ENCODE measurements around the gene ASPHD2. TPM values are rescaled to one million over a fixed set of nuclear protein-coding genes. Genes with fewer than 3 reads are reported as not detected.

ASPHD2 gene
- total RNA-seq, 3 donors from 2014 or later: 2.7 to 3.7 (median 3.5) TPM

DNA sequence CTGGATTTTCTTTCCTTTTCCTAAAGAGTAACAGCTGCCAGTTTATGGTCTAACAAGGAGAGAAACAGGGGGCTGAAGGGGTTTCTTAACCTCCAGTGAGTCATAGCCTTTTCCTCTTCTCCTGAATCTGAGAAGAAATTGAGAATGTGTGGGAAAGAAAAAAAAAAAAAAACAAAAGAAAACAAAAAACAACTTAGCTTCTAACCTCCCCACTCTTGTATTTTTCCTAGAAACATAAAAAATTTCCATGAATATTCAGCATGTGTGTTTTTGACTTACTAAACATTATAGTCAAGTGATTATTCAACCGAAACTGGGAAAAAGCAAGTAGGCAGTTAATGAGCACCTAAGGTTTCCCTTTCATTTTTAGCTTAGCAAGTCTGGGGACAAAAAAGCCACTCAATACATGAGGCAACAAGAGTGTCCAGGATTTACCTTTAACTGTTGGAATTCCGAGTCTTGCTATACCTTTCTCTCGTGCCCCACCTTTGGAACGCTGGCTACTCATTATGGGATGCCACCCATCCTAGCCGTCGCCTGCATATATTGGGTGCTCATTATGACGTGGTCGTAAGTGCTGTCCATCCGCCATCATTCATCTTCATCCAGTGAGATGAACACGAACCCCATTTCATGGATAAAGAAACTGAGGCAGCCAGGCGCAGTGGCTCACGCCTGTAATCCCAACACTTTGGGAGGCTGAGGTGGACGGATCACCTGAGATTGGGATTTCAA, 2.4 kb downstream of the ASPHD2 start:
- no peak for DNase-seq
- H3K36me3 ChIP-seq (ENCODE audit: low read depth): no peaks in the 10 kb centered on the region
- intact Hi-C loops (cut with DNase I, micrococcal nuclease): no loop called here

DNA sequence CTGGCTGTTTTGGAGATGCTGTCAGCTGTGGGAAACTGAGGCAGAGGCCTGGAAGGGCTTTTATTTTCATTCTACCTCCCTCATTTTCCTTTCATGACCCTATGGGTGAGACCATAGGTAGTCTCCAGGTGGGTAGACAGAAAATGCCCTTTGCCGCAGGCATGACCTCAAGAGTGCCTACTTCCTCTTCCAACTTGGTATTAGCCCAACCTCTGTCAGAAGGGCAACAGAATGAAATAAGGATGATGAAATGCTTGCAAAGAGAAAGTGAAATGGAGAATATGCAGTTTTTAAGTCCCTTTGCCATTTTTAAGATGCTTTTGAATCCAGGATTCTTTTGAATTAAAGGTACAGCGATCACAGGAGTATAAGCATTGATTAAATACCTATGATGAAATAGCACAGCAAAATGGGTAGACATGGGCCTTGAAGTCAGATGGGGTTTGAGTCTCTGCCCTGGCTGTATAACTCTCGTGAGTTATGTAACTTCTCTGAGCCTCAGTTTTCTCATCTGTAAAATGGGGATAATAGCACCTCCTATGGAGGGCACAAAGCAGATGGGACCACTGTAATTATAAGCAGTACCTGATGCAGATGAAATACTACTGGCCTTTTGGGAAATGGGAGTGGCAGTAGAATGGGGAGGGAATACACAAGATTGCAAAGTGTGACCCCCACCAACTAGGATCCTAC, 3.7 kb downstream of the ASPHD2 start:
- TF ChIP-seq, protein P1, sequence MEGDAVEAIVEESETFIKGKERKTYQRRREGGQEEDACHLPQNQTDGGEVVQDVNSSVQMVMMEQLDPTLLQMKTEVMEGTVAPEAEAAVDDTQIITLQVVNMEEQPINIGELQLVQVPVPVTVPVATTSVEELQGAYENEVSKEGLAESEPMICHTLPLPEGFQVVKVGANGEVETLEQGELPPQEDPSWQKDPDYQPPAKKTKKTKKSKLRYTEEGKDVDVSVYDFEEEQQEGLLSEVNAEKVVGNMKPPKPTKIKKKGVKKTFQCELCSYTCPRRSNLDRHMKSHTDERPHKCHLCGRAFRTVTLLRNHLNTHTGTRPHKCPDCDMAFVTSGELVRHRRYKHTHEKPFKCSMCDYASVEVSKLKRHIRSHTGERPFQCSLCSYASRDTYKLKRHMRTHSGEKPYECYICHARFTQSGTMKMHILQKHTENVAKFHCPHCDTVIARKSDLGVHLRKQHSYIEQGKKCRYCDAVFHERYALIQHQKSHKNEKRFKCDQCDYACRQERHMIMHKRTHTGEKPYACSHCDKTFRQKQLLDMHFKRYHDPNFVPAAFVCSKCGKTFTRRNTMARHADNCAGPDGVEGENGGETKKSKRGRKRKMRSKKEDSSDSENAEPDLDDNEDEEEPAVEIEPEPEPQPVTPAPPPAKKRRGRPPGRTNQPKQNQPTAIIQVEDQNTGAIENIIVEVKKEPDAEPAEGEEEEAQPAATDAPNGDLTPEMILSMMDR (IDR thresholded peaks at IDR 0.05): no peak
- no peak overlapping the region for H3K4me3 ChIP-seq
- H3K4me1 ChIP-seq (ENCODE audit: low read depth): peaks cover 29% of the 10 kb centered on the region
- no peaks in the 10 kb centered on the region for H3K9me3 ChIP-seq
- intact Hi-C loops (cut with DNase I, micrococcal nuclease): no loop called here
- ATAC-seq: no peak
- no peaks in the 10 kb centered on the region for H3K36me3 ChIP-seq (ENCODE audit: low read depth)
- DNase-seq: no peak

More for the DNA sequence above, 2.4 kb downstream of the ASPHD2 start:
- H3K4me1 ChIP-seq (ENCODE audit: low read depth): peaks cover 15% of the 10 kb centered on the region
- H3K9me3 ChIP-seq: no peaks in the 10 kb centered on the region
- TF ChIP-seq, protein P1 (IDR thresholded peaks at IDR 0.05): no peak
- ATAC-seq: no peak
- H3K4me3 ChIP-seq: no peak overlapping the region

DNA sequence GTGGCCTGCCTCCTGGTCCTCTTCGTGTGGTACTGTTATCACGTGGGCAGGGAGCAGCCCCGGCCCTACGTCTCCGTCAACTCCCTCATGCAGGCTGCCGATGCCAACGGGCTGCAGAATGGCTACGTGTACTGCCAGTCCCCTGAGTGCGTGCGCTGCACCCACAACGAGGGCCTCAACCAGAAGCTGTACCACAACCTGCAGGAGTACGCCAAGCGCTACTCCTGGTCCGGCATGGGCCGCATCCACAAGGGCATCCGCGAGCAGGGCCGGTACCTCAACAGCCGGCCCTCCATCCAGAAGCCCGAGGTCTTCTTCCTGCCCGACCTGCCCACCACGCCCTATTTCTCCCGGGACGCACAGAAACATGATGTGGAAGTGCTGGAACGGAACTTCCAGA, 4.7 kb downstream of the ASPHD2 start:
- Histone ChIP-seq H3K36me3 (ENCODE audit: low read depth) (no peaks in the 10 kb centered on the region), H3K9me3 (no peaks in the 10 kb centered on the region), H3K4me3 (no peak overlapping the region), H3K4me1 (ENCODE audit: low read depth) (peaks cover 30% of the 10 kb centered on the region)
- TF ChIP-seq, protein P1 (IDR thresholded peaks at IDR 0.05): no peak
- intact Hi-C loops (cut with DNase I, micrococcal nuclease): no loop called here
- DNase-seq (no peak), ATAC-seq (no peak)

DNA sequence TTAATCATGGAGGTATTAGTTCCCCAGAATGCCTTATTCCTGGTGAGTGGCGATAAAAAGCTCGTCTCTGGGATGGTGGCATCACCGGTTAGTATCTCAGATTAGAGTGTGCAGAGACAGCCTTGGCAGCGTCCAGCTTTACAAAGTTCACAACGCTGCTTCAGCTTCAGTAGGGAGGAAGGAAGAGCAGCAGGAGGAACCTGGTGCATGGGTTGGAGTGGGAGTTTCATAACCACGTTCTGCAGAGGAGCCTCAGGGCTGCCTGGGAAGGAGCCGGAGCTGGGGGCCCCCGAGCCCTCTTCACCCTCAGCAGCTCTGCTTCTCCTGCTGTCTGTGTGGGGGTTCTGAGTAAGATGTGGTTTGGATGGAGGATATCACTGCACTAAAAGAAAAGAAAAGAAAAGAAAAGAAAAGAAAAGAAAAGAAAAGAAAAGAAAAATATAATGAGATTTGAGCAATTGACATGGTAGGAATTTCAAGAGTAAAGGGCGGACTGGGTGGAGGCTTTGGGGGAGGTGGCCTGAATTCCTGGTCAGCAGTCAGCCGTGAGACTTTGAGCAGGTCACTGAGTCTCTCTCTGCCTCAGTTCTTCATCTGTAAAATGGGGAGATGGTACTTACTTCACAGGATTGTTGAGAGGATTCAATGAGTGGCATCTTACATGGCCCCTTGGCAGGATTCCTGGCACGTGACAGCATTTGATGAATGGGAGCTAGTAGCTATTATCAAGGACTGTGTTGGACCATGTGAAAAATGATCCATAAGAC, 6.5 kb downstream of the ASPHD2 start:
- intact Hi-C loops (cut with DNase I, micrococcal nuclease): no loop called here
- no peaks in the 10 kb centered on the region for H3K9me3 ChIP-seq
- H3K4me1 ChIP-seq (ENCODE audit: low read depth): peaks cover 22% of the 10 kb centered on the region
- H3K36me3 ChIP-seq (ENCODE audit: low read depth): no peaks in the 10 kb centered on the region
- no peak overlapping the region for H3K4me3 ChIP-seq
- no peak for ATAC-seq
- peak in 1 of 3 donors; percentile 31 for DNase-seq
- TF ChIP-seq, protein P1 (IDR thresholded peaks at IDR 0.05): no peak

DNA sequence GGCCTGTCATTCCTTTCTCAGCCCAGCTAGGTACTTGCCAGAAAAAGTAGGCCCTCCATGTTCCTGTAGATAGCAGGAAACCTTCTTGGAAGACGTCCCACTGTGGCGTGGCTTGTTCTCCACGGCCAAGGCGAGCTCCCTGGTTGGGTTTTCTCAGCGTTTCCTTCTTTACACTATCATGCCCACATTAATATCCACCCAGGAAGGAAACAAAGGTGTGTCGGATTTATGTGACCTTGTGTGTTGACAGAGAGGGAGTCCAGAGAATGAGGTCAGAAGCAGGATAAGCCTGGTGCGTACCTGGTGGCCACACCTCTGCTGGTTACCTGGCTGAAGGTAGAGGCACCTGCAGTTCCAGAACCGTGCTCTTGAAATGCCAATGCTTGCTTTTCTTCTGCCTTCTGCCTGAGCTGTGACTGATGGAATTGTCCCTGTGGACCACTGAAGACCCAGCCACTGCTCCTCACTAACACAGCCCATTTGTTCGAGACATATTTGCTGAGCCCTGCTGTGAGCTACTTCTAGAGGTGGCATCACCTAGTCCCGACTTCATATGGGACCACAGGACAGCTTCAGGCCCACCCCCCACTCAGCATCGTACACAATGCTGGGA, 7.9 kb downstream of the ASPHD2 start:
- DNase-seq (peak; percentile 72 to 84 (median 80)), ATAC-seq (peak; percentile 99)
- intact Hi-C loops (cut with DNase I, micrococcal nuclease): no loop called here
- TF ChIP-seq, protein P1 (IDR thresholded peaks at IDR 0.05): peak; percentile 7
- Histone ChIP-seq H3K4me1 (ENCODE audit: low read depth) (peaks cover 22% of the 10 kb centered on the region), H3K9me3 (no peaks in the 10 kb centered on the region), H3K4me3 (no peak overlapping the region), H3K36me3 (ENCODE audit: low read depth) (no peaks in the 10 kb centered on the region)

All from mucosa of descending colon (tissue), 3 donors.